ENCODE measurements around the gene SERPINA12.
"Not testable (repeated sequence)": the region's sequence is repeated elsewhere in the genome, so short reads cannot be mapped to it uniquely, and the experiment has no call there.

DNA sequence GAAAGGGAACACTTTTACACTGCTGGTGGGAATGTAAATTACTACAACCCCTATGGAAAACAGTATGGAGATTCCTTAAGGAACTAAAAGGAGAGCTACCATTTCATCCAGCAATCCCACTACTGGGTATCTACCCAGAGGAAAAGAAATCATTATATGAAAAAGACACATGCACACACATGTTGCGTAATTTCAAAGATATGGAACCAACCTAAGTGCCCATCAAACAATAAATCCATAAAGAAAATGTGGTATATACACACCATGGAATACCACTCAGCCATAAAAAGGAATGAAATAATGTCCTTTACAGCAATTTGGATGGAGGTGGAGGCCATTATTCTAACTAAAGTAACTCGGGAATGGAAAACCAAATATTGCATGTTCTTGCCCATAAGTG is 1.2 kb upstream of the SERPINA12 start:
- not testable (repeated sequence) for TF ChIP-seq TAF1 (IDR thresholded peaks at IDR 0.05; ENCODE audit: low read depth); CTCF (IDR thresholded peaks at IDR 0.05; ENCODE audit: poor library complexity, severe bottlenecking); EZH2 (IDR thresholded peaks at IDR 0.05; ENCODE audit: borderline replicate concordance, insufficient read depth, low read length, poor library complexity, severe bottlenecking); POLR2AphosphoS5 (IDR thresholded peaks at IDR 0.05)
- TF ChIP-seq, protein P1, sequence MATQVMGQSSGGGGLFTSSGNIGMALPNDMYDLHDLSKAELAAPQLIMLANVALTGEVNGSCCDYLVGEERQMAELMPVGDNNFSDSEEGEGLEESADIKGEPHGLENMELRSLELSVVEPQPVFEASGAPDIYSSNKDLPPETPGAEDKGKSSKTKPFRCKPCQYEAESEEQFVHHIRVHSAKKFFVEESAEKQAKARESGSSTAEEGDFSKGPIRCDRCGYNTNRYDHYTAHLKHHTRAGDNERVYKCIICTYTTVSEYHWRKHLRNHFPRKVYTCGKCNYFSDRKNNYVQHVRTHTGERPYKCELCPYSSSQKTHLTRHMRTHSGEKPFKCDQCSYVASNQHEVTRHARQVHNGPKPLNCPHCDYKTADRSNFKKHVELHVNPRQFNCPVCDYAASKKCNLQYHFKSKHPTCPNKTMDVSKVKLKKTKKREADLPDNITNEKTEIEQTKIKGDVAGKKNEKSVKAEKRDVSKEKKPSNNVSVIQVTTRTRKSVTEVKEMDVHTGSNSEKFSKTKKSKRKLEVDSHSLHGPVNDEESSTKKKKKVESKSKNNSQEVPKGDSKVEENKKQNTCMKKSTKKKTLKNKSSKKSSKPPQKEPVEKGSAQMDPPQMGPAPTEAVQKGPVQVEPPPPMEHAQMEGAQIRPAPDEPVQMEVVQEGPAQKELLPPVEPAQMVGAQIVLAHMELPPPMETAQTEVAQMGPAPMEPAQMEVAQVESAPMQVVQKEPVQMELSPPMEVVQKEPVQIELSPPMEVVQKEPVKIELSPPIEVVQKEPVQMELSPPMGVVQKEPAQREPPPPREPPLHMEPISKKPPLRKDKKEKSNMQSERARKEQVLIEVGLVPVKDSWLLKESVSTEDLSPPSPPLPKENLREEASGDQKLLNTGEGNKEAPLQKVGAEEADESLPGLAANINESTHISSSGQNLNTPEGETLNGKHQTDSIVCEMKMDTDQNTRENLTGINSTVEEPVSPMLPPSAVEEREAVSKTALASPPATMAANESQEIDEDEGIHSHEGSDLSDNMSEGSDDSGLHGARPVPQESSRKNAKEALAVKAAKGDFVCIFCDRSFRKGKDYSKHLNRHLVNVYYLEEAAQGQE (IDR thresholded peaks at IDR 0.05; ENCODE audit: borderline replicate concordance): not testable (repeated sequence)

Data from neural cell (in vitro differentiated cells).